Sciatic nerve (tissue), 2 donors: ENCODE results near the gene SNAP47. TPM values are rescaled to one million over a fixed set of nuclear protein-coding genes. Genes with fewer than 3 reads are reported as not detected.

ENCODE experiments used
- ATAC-seq: fragments of 200-7000 bp; cut with Tn5 transposase; one replicate; pipeline ENCODE4 v1.9.1; 2020; ENCODE audit warnings: mild to moderate bottlenecking, moderate library complexity
- DNase-seq: peaks from one replicate; pipeline ENCODE4 v3.0.0-alpha.2; 2020; ENCODE audit warnings: low spot score
- intact Hi-C: fragments of 100-400 bp; cut with DNase I; formaldehyde crosslinking; loops from one replicate; pipeline ENCODE4 v1.14.2; 2022
- total RNA-seq: library from RNA; stranded (reverse); fragmentation: NEBNext Ultra II Directional; extraction: Animal tissue kit (Norgen Biotek cat#: 25700); gene quantifications from one replicate; pipeline ENCODE4 v1.2.1, GENCODE V29; 2021
- donor health status: DM: no; HTN: no; CAD: no.
- donor health status: DM: no; HTN: no; CAD: no.

The SNAP47 gene
- total RNA-seq, 1 donor from 2014 or later, result 32.3 TPM

DNA sequence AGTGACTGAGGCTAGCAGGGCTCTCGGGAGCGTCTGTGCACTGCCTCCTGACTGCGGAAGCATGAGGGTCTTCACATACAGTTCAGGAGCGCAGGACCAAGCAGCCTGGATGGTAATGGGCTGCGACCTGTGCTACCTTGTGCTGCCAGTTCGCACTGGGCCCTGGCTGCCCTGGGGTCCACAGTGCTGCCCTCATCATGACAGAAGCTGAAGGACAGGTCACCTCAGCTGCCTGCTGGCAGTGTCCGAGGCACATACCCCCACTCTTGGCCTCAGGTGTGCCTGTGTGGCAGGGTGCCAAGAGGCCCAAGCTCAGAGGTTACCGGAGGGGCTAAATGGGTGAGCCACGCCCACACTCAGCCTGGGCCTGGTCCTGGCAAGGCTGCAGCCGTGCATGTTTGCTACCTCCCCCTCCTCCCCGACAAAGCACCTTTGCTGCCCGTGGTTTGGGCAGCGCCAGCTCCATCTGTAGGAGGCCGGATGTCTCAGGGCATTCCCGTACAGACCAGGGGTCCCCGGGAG is 4.5 kb upstream of the SNAP47 start:
- ATAC-seq, result no peak
- intact Hi-C loops, result no loop called here
- DNase-seq, result no peak

GRCh38 chr1:227731241-227731677 is 4.0 kb upstream of the SNAP47 start:
- no peak for ATAC-seq
- intact Hi-C loops, result no loop called here
- no peak for DNase-seq

DNA sequence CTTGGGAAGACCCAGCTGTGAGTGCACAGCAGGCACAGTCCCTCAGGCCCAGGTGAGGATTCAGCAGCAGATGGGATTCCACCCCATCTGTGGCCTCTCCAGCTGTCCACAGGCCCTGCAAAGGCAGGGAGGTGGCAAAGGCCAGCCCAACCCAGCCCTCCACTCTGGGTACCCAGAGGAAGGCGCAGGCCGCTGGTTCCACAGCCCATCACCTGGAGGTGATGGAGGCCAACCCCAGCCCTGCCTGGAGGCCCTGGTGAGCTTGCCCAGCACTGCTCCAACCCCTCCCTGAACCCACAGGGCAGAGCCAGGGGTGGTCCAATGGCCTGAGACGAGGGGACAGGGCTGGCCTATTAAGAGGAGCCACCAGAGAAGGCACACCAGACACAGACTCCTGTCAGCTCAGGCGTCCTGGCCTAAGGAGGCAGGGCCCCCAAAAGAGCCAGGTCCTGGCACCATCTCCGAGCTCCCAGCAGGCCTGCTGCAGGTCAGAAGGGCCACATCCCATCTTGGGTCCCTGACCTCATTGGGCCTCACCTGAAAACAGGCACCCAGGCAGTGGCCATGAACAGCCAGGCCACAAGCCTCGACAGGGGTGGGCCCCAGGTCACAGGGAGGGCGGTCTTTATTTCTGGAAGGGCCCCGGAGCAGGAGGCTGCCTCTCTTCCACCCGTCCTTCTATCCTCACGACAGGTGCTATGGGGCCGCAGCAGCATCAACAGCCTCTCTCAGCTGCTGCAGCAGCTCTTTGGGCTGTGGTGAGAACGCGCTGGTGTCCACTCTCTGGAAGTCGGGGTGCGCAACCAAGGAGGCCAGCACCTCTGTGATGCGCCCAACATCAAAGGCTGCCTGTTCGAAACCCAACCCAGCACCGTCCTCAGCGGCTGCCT is 3.3 kb upstream of the SNAP47 start:
- DNase-seq (no peak), ATAC-seq (no peak)
- intact Hi-C loops, result no loop called here

GRCh38 chr1:227732586-227733308 is 2.5 kb upstream of the SNAP47 start:
- intact Hi-C loops, result no loop called here
- no peak for ATAC-seq
- DNase-seq, result no peak

- DNase-seq, result no peak
- intact Hi-C loops, result no loop called here
- ATAC-seq, result no peak
These were observed 1.9 kb upstream of the SNAP47 start for GRCh38 chr1:227733309-227733705.

DNA sequence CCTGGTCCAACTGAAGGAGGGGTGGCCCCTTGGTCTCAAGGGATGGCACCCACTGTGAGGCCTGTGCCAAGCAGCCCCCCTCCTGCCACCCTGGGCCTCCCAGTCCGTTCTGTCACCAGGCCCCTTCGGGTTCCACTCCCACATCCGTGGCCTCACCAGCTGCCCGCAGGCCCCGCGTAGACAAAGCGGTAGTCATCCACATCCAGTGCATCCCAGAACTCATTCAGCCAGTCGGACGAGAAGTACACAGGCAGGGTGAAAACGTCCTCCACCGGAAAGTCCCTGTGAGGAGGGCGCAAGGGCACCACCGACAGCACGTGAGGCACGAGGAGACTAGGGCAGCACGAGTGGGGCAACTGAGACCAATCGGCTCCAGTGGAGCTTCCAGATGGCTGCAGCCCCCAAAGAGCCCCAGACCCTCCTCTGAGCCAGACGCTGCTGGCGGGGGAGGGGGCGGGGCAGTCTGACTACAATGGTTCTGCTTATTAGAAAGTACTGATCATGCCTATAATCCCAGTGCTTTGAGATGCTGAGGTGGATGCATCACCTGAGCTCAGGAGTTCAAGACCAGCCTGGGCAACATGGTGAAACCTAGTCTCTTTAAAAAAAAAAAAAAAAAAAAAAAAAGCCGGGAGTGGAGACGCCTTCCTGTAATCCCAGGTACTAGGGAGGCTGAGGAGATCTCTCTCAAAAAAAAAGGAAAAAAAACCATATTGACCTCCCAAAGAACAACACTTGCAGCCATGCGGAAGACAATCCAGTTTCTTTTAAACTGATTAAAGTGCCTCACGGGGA is 1.3 kb upstream of the SNAP47 start:
- DNase-seq (no peak), ATAC-seq (no peak)
- intact Hi-C loops, result no loop called here

GRCh38 chr1:227734546-227734855 is 734 bp upstream of the SNAP47 start:
- ATAC-seq (no peak), DNase-seq (no peak)
- intact Hi-C loops, result no loop called here

DNA sequence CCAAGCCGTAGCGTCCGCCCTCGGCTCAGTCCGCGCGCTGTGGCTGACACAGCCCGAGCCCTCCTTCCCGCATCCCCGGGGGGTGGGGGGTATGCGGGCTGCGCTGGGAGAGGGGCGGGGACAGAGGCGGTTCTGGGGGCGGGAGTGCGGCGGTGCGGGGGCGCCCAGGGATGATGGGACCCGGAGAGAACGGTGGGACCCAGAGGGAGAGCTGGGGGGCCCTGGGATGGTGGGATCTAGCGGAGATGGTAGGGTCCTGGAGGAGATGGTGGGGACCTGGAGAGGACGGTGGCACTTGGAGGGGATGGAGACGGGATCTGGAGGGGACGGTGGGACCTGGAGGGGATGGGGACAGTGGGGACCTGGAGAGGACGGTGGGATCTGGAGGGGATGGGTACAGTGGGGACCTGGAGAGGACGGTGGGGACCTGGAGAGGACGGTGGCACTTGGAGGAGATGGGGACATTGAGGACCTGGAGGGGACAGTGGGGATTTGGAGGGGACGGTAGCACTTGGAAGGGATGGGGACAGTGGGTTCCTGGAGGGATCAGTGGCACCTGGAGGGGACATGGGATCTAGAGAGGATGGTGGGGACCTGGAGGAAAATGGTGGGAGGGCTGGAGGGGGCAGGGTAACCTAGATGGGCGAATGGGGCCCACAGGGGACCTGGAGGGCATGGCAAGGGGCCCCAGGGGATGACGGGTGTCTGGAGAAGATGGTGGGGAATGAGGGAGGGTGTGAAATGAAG is 477 bp downstream of the SNAP47 start:
- intact Hi-C loops, result no loop called here
- no peak for DNase-seq
- peak; percentile 46 for ATAC-seq

- DNase-seq (no peak), ATAC-seq (no peak)
- intact Hi-C loops, result no loop called here
These were observed 1.7 kb downstream of the SNAP47 start for GRCh38 chr1:227736814-227737432.

DNA sequence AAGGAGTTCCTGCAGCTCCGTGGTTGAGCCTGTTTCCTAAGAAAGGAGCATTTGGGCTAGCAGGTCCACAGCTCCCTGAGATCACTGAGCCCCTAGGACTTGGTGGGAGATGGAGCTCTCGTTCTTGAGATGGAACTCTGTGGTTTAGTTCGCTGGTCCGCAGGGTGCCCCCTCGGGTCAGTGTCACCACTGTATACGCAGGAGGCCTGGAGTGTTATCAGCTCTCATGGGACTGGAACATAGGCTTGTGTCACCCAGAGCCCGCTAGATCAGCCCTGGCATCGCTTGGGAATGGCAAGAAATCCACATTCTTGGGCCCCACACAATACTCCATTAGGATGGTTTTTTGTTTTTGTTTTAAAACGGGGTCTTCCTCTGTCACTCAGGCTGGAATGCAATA is 3.6 kb downstream of the SNAP47 start:
- DNase-seq (no peak), ATAC-seq (no peak)
- intact Hi-C loops, result no loop called here

GRCh38 chr1:227739636-227740035 is 4.4 kb downstream of the SNAP47 start:
- DNase-seq (no peak), ATAC-seq (no peak)
- intact Hi-C loops, result no loop called here

DNA sequence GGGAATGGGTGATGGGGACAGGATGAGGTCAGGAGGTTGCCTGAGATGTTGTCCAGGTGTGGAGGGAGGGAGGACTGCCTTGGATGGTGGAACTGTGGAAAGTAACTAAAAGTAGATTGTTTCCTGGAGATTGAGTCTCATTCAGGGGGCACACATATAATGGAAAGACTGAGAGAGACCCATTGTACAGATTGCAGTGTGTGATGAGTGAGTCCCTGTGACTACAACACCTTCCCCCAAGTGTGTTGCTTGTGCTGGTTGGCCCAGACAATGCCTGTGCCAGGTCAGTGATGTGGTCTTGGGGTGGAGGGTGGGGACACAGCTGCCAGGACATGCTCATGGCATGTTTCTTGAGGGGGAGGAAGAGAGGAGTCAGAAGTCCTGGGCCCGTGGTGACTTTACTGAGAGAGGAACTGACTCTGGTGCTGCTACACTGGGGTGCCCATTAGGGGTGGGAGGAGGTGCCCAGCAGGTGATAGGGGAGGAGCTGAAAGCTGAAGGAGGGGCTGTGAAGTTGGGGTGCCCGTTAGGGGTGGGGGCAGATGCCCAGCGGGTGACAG is 5.2 kb downstream of the SNAP47 start:
- ATAC-seq (no peak), DNase-seq (no peak)
- intact Hi-C loops, result no loop called here

DNA sequence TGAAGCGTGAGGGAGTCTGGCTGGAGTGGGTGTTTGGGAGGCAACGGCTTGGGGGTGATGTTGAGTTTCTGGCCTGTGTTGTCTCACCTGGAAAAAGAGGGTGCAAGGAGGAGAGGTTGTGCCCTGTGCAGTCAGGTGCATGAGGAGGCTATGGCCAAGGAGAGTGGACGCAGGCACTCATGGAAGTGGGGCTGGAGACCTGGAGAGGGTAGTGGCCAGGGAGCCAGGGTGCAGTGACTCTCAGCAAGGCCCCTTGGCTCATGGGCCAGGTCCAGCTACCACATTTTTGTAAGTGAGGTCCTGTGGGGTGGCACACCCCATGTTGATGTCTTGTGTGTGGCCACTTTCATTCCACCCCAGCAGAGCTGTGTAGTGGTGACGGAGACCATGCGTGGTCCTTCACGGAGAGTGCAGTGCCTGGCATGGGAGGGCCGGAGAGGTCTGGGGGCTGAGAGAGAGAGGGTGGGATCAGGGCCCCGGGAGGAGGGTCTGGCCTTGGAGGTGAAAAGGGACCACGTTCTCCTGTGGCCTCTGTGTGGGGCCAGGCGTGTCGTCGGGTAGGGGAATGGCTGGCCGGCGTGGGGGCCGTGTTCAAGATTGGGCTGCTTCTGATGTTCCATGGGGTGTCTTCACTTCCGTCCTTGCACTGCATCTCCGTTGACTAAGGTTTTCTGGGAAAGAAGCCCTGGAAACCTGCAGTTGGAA is 6.1 kb downstream of the SNAP47 start:
- DNase-seq (no peak), ATAC-seq (no peak)
- intact Hi-C loops, result no loop called here

DNA sequence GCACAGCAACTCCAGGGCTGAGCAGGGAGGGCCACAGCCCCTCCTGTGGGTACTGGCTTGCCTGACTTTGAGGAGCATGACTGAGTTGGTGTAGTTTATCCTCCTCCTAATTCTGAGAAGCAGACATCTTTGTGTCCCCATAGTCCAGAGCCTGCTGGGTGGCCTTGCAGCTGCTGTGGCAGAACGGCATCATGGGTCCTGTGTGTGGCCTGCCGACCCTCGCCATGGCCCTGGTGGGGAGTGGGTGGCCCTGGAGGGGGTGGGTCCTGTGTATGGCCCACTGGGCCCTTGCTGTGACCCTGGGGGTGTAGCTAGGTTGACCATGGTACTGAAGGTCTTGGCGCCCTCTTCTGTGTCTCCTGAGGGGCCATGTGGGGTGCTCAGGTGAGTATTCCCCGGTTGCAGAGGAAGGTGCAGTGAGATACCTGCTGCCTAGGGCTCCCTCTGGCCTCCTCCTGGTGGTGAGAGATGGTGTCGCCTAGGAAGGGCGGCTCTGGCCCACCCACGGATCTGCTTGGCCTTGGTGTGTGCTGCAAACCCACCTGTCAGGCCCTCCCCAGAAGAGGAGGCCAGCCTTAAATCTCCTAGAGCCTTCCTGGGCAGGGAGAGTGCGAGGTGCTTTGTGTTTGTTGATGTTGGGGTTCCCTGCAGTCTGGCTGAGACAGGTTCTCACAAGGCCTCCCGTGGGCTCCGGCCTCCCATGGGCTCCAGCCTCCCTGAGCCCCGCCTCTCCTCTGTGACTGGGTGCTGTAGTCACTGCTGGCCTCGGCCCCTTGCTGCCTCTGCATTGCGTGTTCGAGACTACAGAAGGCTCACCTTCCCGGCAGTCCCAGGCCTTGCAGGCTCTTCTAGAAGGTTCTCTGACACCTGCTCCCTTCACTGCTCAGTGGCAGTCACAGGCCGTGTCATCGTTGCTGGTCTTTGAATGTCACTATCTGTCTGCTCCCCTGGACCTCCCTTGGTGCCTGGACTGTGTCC is 7.8 kb downstream of the SNAP47 start:
- DNase-seq (no peak), ATAC-seq (no peak)
- intact Hi-C loops, result no loop called here

DNA sequence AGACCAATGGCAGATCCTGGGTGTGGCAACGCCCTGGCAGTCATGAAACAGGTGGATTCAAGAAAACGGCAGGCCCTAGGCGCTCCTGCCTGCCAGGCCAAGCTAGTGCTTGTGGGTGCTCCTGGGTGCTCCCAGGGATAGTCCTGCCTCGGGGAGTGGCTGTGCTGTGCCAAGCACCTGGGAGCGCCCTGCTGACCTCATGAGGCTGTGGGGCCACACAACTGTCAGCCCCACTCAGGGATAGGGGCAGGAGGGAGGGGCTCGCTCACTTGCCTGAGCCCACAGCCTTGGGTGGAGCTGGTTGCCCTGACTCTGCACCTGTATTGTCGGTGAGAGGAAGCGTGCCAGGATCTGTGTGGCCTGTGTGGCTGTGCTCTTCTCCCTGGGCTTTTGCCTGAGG is 9.4 kb downstream of the SNAP47 start:
- no peak for ATAC-seq
- intact Hi-C loops, result no loop called here
- DNase-seq, result no peak

- intact Hi-C loops, result no loop called here
- no peak for DNase-seq
- no peak for ATAC-seq
These were observed 10.5 kb downstream of the SNAP47 start for GRCh38 chr1:227745568-227746265.
